ENCODE results near the gene ZBTB8A.

- TF ChIP-seq IRF4 (IDR thresholded peaks at IDR 0.05; ENCODE audit: low read depth, low read length) (no peak), POLR2AphosphoS5 (IDR thresholded peaks at IDR 0.05; ENCODE audit: low read length) (no peak), BHLHE40 (IDR thresholded peaks at IDR 0.05; ENCODE audit: borderline replicate concordance in 1 of 2, low read depth in 2 of 2, low read length in 1 of 2) (no peak), RAD21 (IDR thresholded peaks at IDR 0.05; ENCODE audit: insufficient read depth, low read depth, low read length) (no peak), NFYA (IDR thresholded peaks at IDR 0.05; ENCODE audit: borderline replicate concordance, low read depth, low read length) (no peak)
Observed at GRCh38 chr1:32489774-32490454, 49.3 kb upstream of the ZBTB8A start.
